Fibroblast of the aortic adventitia (primary cell): ENCODE measurements around the gene NFATC3. TPM values are rescaled to one million over a fixed set of nuclear protein-coding genes. Genes with fewer than 3 reads are reported as not detected.
A peak's percentile ranks its signal among the peaks of the same experiment; 100 is the strongest.

Experiments
- DNase-seq: peaks from one replicate; pipeline ENCODE4 v3.0.0-alpha.2; 2010; ENCODE audit warnings: low read depth
- H3K4me3 ChIP-seq: 2 replicates; pipeline ENCODE4 v1.5.1; 2011; ENCODE audit warnings: low read depth, mild to moderate bottlenecking, control low read depth, low read length, moderate library complexity
- CTCF ChIP-seq: IDR thresholded peaks from 2 replicates; pipeline ENCODE4 v1.5.1; 2011; ENCODE audit warnings: mild to moderate bottlenecking, low read length, control low read depth, inconsistent platforms; ENCODE audit not compliant: insufficient read depth
- total RNA-seq: library from RNA; depleted of rRNA; stranded (reverse); fragments of >200 nt; gene quantifications from 2 replicates; pipeline ENCODE4 v1.2.3, GENCODE V29; 2012; ENCODE audit warnings: low replicate concordance

NFATC3 gene
- total RNA-seq, 1 donor = 36.3 TPM

DNA sequence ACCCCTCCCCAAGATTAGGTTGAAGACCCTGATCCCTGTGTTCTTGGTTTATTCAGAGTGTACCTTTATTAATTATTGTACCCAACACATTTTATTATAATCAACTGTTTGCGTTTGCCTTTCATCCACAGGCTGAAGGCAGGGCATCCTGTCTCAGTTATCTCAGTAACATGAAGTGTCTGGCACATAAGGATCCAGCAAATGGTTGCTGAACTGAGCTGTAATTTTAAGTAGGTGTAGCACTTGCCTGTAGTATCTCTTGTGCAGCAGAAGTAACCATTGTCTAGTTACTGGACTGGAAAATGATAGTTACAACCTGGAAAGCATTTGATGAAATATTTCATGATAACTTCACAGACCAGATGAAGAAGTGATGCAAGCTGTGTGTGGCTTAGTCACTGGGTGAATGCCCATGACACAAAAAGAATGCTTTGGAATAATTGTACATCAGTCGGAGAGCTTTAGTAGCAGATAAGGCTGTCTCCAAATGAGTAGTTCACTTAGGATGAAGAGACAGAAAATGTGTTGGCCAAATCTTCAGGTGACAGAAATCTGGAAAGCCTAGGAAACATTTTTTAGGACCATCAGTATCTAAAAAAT, 94.1 kb downstream of the NFATC3 start:
- H3K4me3 ChIP-seq = no peak overlapping the region
- no peak for TF ChIP-seq CTCF
- peak; percentile 62 for DNase-seq

DNA sequence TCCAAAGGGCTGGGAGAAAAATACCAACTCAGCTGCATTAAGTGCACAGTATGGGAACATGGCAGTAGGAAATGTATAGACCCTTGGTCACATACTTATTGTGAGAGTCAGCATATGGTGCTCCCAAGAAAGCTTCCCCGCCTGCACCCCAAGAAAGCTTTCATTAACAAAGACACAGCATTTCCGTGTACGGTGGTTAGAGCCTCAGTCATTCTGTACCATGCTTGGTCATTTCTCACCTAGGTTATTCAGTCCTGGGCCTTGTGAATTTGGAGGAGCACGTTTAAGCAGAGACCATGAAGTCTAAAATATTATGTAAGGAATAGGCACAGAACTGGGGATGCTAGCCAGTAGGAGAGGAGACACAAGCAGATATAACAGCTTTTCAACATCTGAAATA, 94.7 kb downstream of the NFATC3 start:
- no peak for DNase-seq
- H3K4me3 ChIP-seq = no peak overlapping the region
- no peak for TF ChIP-seq CTCF

DNA sequence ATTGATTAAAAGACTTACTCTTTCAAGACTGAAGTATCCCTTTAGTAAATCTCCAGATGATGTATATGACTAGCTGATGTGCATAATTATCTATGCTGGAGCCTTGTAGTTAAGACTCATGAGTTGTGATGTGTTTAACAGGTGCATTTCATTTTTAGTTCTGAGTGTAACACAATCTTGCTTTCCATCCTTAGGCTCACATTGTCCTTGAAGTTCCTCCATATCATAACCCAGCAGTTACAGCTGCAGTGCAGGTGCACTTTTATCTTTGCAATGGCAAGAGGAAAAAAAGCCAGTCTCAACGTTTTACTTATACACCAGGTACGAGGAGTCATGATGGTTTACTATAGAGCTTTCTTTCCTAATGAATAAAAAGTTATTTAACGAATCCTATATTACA, 97.9 kb downstream of the NFATC3 start:
- no peak for DNase-seq
- no peak for TF ChIP-seq CTCF
- no peak overlapping the region for H3K4me3 ChIP-seq

DNA sequence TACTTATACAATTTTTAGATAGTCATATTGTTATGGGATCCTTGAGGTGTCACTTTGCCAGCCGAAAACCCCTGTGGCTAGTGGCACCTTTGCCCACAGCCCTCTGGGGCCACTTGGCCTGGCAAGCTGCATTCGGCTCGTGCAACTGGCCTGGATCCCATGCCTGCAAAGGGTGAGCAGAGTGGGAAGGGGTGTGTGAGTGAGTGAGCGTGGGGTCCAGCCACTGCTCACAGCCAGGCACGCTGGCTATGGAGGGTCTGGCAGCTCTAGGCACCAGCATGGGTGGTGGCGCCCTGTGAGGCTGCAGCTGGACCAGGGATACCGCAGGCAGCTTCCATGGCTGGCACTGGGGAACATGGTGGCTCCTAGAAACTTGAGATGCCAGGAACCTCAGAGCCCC, 101.7 kb downstream of the NFATC3 start:
- no peak for TF ChIP-seq CTCF
- no peak overlapping the region for H3K4me3 ChIP-seq
- no peak for DNase-seq

DNA sequence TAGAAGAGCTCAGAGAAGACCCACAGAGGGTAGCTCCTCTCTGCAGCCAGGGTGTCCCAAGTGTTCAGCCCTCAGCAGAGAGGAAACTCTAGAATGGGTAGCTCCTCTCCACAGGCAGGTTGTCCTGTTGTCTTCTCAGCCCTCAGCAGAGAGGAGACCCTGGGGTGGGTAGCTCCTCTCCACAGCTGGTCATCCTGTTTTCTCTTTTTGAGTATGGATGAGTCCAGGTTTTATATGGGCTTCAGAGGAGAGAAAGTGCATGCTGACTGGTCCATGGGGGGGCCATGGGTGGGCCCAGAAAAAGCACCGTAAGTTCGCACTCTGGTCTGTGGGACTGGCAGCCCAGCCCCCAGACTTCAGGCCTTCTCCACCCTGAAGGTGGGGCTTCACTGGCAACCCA, 102.3 kb downstream of the NFATC3 start:
- H3K4me3 ChIP-seq = no peak overlapping the region
- no peak for DNase-seq
- TF ChIP-seq CTCF = no peak

- no peak for TF ChIP-seq CTCF
- H3K4me3 ChIP-seq = no peak overlapping the region
- no peak for DNase-seq
Measured at GRCh38 chr16:68188170-68188569, 103.0 kb downstream of the NFATC3 start.

GRCh38 chr16:68190081-68190480, 104.9 kb downstream of the NFATC3 start:
- TF ChIP-seq CTCF = no peak
- no peak overlapping the region for H3K4me3 ChIP-seq
- no peak for DNase-seq
